Hematopoietic multipotent progenitor cell (in vitro differentiated cells): ENCODE data around the gene RPTN. TPM values are rescaled to one million over a fixed set of nuclear protein-coding genes. Genes with fewer than 3 reads are reported as not detected.
"Not testable (repeated sequence)": the region's sequence is repeated elsewhere in the genome, so short reads cannot be mapped to it uniquely, and the experiment has no call there.

ENCODE experiments used
- DNase-seq, 3 donors: peaks; one replicate each; pipeline ENCODE4 v3.0.0-alpha.2; 2011 to 2015; ENCODE audit warnings: low read depth in 2 of 3, low spot score in 2 of 3
- total RNA-seq: library from RNA; depleted of rRNA; stranded (reverse); fragments of >200 nt; gene quantifications from one replicate; pipeline ENCODE4 v1.2.3, GENCODE V29; 2012

Gene RPTN
- total RNA-seq, 1 donor = not detected

DNA sequence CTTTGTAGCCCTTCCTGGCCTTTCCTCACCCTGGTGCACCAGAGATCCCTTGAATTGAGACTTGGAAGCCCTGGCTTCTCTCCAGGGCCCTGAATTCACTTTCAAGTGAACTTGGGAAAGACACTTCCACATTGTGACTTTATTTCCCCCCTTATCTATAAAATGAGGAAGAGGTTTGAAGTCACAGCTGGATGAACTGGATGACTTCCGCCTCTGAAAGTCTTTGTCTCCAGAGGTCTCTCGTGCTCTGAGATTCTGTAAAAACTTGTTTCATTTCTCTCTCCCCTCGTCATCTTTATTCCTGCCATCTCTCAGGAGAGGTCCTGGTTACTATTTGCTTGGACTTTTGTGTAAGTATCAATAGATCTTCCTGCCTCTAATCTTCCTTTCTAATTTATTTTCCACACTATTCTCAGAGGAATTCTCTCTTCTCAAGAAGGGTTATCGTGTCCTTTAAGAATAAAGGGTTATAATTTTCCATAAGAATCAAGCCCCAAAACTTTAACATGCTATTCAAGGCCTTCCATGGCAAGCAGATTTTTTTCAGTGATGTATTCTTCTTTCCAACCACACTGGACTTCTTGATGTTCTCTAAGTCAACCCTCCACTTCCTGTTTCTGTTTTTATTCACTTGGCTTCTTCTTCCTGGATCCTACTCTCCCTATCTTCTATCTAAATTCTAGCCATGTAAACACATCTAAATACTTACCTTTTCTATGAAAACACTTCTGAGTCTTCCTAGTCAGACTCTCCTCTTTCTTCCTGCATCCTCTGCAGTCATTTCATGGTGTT, 6.5 kb upstream of the RPTN start:
- DNase-seq = no peak

DNA sequence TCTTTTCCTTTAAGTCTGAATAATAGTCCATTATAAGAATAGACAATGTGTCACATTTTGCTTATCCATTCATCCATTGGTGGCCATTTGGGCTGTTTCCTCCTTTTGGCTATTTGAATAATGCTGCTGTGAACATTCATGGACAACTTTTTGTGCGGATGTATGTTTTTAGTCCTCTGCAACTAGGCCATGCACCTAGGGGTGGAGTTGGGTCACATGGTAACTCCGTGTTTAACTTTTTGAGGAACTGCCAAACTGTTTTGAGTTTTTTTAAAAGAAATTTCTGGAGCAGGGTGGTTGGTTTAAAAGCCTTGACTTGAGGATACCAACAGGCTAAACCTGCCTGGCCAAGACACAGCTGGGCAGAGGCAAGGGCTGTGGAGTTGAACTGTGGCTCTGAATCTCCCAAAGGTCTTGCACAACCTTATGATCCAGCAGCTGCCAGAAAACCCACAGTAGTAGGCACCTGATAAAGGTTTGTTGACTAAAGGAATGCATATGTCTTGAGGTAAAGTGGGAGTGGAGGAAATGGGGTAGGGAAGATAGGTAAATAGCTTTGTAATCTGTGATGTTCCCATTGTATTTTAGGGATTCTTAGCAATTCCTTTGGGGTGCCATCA, 5.6 kb upstream of the RPTN start:
- DNase-seq = peak in 1 of 3 donors; percentile 26

DNA sequence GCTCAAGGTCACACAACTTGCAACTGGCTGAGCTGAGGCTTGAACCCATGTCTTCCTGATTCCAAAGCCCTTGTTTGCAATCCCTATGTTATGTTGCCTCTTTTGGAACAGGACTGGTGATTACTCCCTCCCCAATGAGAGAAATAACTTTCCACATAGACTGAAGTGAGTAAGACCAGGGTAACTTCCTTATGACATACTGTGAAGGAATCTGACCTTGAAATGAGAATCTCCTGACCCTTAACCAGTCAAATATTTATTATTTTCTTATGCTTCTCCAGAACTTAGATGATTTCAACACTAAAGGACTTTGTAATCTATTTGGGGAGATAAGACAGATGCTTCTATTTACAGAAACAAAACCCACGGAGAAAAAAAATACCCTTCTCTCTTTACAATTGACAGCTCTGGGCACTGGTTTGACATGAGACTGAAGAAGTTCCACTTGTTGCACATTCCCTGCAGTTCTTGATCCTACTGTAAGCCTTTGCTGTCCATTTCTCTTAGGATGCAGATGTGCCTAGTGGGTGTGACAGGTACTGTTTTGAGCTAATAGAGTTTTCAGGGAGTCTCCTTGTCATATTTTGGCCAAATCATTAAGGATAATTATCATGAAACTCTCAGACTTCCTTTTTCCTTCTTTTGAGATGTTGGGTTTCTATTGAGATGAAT, 3.9 kb upstream of the RPTN start:
- no peak for DNase-seq

- peak in 2 of 3 donors; percentile 19 to 67 for DNase-seq
Measured at GRCh38 chr1:152160576-152160975, 1.5 kb upstream of the RPTN start.

GRCh38 chr1:152153996-152154395, 5.0 kb downstream of the RPTN start:
- no peak for DNase-seq

- no peak for DNase-seq
Measured at GRCh38 chr1:152151646-152152045, 7.4 kb downstream of the RPTN start.

DNA sequence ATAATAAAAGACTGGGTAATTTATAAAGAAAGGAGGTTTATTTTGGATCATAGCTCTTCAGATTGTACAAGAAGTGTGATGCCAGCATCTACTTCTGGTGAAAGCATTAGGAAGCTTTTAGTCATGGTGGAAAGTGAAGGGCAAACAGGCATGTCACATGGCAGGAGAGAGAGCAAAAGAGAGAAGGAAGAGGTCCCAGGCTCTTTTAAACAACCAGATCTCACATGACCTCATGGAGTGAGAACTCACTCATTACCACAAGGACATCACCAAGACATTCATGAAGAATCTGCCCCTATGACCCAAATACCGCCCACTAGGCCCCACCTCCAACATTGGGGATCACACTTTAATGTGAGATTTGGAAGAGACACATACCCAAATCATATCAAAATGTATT, 10.0 kb downstream of the RPTN start:
- DNase-seq = no peak

DNA sequence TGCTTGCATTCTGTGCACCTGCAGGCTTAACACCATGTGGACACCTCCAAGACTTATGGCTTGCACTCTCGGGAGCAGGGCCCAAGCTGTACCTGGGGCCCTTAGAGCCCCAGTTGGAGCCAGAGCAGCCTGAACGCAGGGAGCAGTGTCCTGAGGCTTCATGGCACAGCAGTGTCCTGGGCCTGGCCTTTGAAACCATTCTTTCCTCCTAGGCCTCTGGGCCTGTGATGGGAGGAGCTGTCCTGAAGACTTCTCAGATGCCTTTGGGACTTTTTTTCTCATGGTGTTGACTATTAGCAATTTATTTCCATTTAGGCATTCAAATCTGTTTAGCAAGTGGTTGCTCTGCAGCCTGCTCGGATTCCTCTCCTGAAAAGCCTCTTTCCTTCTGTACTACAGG, 11.0 kb downstream of the RPTN start:
- no peak for DNase-seq

- no peak for DNase-seq
Measured at GRCh38 chr1:152145769-152146168, 13.3 kb downstream of the RPTN start.

- DNase-seq = not testable (repeated sequence)
Measured at GRCh38 chr1:152144674-152145183, 14.3 kb downstream of the RPTN start.

- DNase-seq = no peak
Measured at GRCh38 chr1:152143150-152143887, 15.7 kb downstream of the RPTN start.

- DNase-seq = peak in 2 of 3 donors; percentile 46 to 73
Measured at GRCh38 chr1:152141971-152142584, 16.9 kb downstream of the RPTN start.

DNA sequence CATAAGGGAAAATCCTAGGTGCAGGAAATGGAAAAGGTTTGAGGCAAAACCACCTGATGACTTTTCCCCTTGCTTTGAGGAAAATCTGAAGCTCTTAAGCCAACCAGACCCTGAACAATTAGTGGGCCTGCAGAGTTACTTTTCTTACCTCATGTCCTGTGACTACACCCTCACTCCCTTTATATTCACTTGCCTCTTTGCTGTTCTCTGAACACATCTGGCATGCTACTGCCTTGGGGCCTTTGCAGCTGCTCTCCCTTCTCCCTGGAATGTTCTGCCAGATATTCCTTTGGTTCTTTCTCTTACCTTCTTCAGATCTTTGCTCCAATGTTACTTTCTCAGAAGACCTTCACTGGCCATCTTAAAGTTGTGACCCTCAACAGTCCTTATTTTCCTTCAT, 21.8 kb downstream of the RPTN start:
- DNase-seq = no peak

- DNase-seq = no peak
Measured at GRCh38 chr1:152130186-152130585, 28.8 kb downstream of the RPTN start.

GRCh38 chr1:152127673-152128072, 31.4 kb downstream of the RPTN start:
- no peak for DNase-seq

DNA sequence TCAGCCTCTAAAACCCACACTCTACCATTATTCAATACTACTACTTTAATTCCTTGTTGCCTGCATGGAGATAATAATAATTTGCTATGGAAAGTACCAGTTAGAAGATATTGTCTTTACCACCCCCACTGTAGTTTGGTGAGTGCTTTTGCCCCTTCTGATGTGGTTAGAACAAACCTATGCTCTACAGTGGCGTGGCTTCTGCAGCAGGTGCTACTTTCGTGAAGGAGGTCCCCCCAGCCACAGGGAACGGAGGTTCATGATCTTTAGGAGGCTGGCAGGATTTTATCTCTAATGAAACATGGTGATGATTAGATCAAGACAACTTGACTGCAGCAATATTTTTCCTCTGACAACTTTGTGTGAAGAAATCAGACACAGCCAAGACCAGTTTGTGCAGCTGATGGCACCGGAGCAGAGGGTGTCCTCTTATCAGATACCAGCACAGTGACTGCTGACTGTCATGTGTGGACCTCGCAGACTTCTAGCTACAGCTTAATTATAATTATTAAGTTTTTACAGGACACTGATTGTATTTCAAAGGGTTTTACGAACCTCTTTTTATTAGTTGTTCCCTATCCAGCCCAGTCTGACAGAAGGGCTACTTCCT, 33.1 kb downstream of the RPTN start:
- no peak for DNase-seq

- DNase-seq = no peak
Measured at GRCh38 chr1:152118915-152119314, 40.1 kb downstream of the RPTN start.

DNA sequence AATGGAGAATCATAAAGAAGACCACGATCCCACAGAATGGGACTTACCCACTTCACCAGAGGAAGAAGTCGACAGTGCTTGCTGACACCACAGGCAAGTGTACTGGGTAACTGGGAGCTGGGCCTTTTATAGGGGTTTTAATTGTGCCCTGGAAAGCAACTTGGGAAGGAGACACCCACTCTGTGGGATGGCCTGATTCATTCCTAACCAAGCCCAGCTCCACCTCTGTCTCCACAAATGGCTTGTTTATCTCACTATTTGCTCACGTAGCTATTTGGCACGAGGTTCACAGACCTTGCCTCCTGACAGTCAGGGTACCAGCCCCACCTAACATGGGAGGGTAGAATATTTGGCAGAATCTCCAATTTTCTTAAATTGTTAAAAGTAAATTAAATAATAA, 43.7 kb downstream of the RPTN start, which contains the start of gene TCHH:
TSS of gene TCHH (minus strand) at position 101 of the 400 bp plus-strand sequence. CDS start 1,364 bp downstream, outside the sequence.
- DNase-seq = no peak

DNA sequence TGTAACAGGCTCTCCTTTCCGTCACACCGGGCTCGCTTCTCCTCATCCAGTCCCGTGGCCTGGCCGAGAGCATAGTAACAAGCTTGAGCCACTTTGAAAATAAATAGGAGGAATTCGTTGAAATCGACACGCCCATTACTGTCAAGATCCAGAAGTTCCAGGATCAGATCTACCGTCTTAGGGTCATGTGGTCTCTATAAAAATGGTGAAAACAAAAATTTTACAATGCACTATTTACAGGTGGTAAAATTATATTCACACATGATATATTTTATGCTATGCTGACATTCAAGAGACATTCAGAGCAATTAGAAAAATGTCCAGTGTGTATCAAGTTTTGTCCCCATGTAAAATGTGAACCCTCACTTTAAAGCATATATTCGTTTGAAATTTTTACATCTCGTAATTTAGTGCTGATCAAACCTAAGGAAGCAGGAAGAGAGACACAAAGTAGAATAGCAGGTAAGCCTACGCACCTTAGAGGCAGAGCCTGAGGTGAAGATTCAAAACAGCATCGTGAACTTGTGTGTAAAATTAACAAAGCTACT, 46.1 kb downstream of the RPTN start:
- DNase-seq = no peak
